GM19372 (cell line): ENCODE data around the gene RPL11.
"Not testable (repeated sequence)": the region's sequence is repeated elsewhere in the genome, so short reads cannot be mapped to it uniquely, and the experiment has no call there.

Source experiments
- ATAC-seq: cut with Tn5 transposase; IDR thresholded peaks from one replicate; pipeline ENCODE4 v1.9.1; 2021; ENCODE audit warnings: mild to moderate bottlenecking, low read depth, moderate library complexity; ENCODE audit not compliant: unreplicated experiment

The RPL11 gene

GRCh38 chr1:23682946-23683345, 8.7 kb upstream of the RPL11 start:
- no peak for ATAC-seq

- no peak for ATAC-seq
Measured at GRCh38 chr1:23684415-23684814, 7.2 kb upstream of the RPL11 start.

GRCh38 chr1:23685197-23685596, 6.4 kb upstream of the RPL11 start:
- ATAC-seq: not testable (repeated sequence)

- ATAC-seq: not testable (repeated sequence)
Measured at GRCh38 chr1:23687680-23688079, 3.9 kb upstream of the RPL11 start.

GRCh38 chr1:23688281-23688680, 3.3 kb upstream of the RPL11 start:
- not testable (repeated sequence) for ATAC-seq

GRCh38 chr1:23692308-23692871, 784 bp downstream of the RPL11 start:
- no peak for ATAC-seq

GRCh38 chr1:23693599-23693998, 2.0 kb downstream of the RPL11 start:
- ATAC-seq: no peak

- no peak for ATAC-seq
Measured at GRCh38 chr1:23694371-23694770, 2.8 kb downstream of the RPL11 start.

- no peak for ATAC-seq
Measured at GRCh38 chr1:23695667-23696066, 4.1 kb downstream of the RPL11 start.

- no peak for ATAC-seq
Measured at GRCh38 chr1:23696335-23696989, 4.9 kb downstream of the RPL11 start.

- ATAC-seq: no peak
Measured at GRCh38 chr1:23698466-23698865, 6.9 kb downstream of the RPL11 start.

- ATAC-seq: no peak
Measured at GRCh38 chr1:23699280-23700179, 7.9 kb downstream of the RPL11 start.

- no peak for ATAC-seq
Measured at GRCh38 chr1:23701310-23701709, 9.7 kb downstream of the RPL11 start.

- ATAC-seq: no peak
Measured at GRCh38 chr1:23701996-23702395, 10.4 kb downstream of the RPL11 start.

GRCh38 chr1:23704834-23705495, 13.4 kb downstream of the RPL11 start:
- no peak for ATAC-seq

GRCh38 chr1:23709229-23709628, 17.6 kb downstream of the RPL11 start:
- ATAC-seq: no peak

GRCh38 chr1:23718482-23718881, 26.9 kb downstream of the RPL11 start:
- no peak for ATAC-seq

GRCh38 chr1:23719162-23719820, 27.7 kb downstream of the RPL11 start:
- ATAC-seq: no peak

- peak; percentile 51 for ATAC-seq
Measured at GRCh38 chr1:23720256-23720995, 28.8 kb downstream of the RPL11 start.

- no peak for ATAC-seq
Measured at GRCh38 chr1:23722652-23723051, 31.0 kb downstream of the RPL11 start.
